Fibroblast of the aortic adventitia (primary cell): ENCODE results near the gene FOXP4. TPM values are rescaled to one million over a fixed set of nuclear protein-coding genes. Genes with fewer than 3 reads are reported as not detected.

Experiments used
- DNase-seq: peaks from one replicate; pipeline ENCODE4 v3.0.0-alpha.2; 2010; ENCODE audit warnings: low read depth
- H3K4me3 ChIP-seq: 2 replicates; pipeline ENCODE4 v1.5.1; 2011; ENCODE audit warnings: low read depth, mild to moderate bottlenecking, control low read depth, low read length, moderate library complexity
- CTCF ChIP-seq: IDR thresholded peaks from 2 replicates; pipeline ENCODE4 v1.5.1; 2011; ENCODE audit warnings: mild to moderate bottlenecking, low read length, control low read depth, inconsistent platforms; ENCODE audit not compliant: insufficient read depth
- total RNA-seq: library from RNA; depleted of rRNA; stranded (reverse); fragments of >200 nt; gene quantifications from 2 replicates; pipeline ENCODE4 v1.2.3, GENCODE V29; 2012; ENCODE audit warnings: low replicate concordance

The FOXP4 gene
- total RNA-seq, 1 donor: 2.9 TPM

- H3K4me3 ChIP-seq: no peak overlapping the region
- no peak for TF ChIP-seq CTCF
- no peak for DNase-seq
Measured at GRCh38 chr6:41642090-41642959, 96.1 kb downstream of the FOXP4 start.

- no peak for DNase-seq
- H3K4me3 ChIP-seq: no peak overlapping the region
- no peak for TF ChIP-seq CTCF
Measured at GRCh38 chr6:41642960-41643898, 97.0 kb downstream of the FOXP4 start.

- no peak for TF ChIP-seq CTCF
- no peak for DNase-seq
- H3K4me3 ChIP-seq: no peak overlapping the region
Measured at GRCh38 chr6:41643899-41644269, 97.7 kb downstream of the FOXP4 start.

GRCh38 chr6:41644297-41644879 is 98.2 kb downstream of the FOXP4 start:
- TF ChIP-seq CTCF: no peak
- no peak for DNase-seq
- H3K4me3 ChIP-seq: no peak overlapping the region

- no peak for DNase-seq
- no peak overlapping the region for H3K4me3 ChIP-seq
- TF ChIP-seq CTCF: no peak
Measured at GRCh38 chr6:41645007-41645618, 98.9 kb downstream of the FOXP4 start.
